GM12878 (cell line): Measurements from ENCODE around the gene TMEM272. TPM values are rescaled to one million over a fixed set of nuclear protein-coding genes. Genes with fewer than 3 reads are reported as not detected.

Source experiments
- ATAC-seq: fragments of 200-7000 bp; cut with Tn5 transposase; 3 replicates; pipeline ENCODE4 v1.9.1; 2020; ENCODE audit warnings: mild to moderate bottlenecking, moderate library complexity
- BruUV-seq: library from RNA; stranded (reverse); fragments of 400-500 nt; replicated peaks from 2 replicates; lab custom pipeline; 2021; lab: Mats Ljungman, UMichigan
- CTCF ChIA-PET: fragments of 300-600 bp; sonication (Branson Sonifier 250); formaldehyde crosslinking; extraction: SDS; loops from one replicate; lab custom pipeline; 2021; ENCODE audit warnings: inconsistent platforms; lab: Yijun Ruan, JAX
- POLR2A ChIA-PET: fragments of 350-600 bp; formaldehyde crosslinking; extraction: SDS; loops from one replicate; lab custom pipeline; 2021; ENCODE audit warnings: inconsistent platforms; lab: Charles Lee
- RAD21 ChIA-PET: fragments of 300-600 bp; sonication (Branson Sonifier 250); formaldehyde crosslinking; loops from one replicate; lab custom pipeline; 2023; ENCODE audit warnings: antibody characterized with exemption; ENCODE audit not compliant: unreplicated experiment; lab: Charles Lee
- SMC1A ChIA-PET: fragments of 300-600 bp; sonication (Branson Sonifier 250); formaldehyde crosslinking; loops from one replicate; lab custom pipeline; 2023; ENCODE audit not compliant: unreplicated experiment, uncharacterized antibody; lab: Charles Lee
- DNase-seq: peaks from one replicate; pipeline ENCODE4 v3.0.0-alpha.2; 2011; ENCODE audit warnings: low read depth, low spot score
- FAIRE-seq: peaks from 3 replicates; lab custom pipeline; 2011; peaks lifted over from hg19 to GRCh38; lab: Jason Lieb, UNC
- H2AFZ ChIP-seq: 2 replicates; pipeline ENCODE4 v1.6.0; 2011; ENCODE audit warnings: low read depth, low read length, control low read depth; ENCODE audit not compliant: control insufficient read depth
- H3K27ac ChIP-seq: 2 replicates; pipeline ENCODE4 v1.5.1; 2011; ENCODE audit warnings: control low read depth; ENCODE audit not compliant: control insufficient read depth, insufficient read depth
- H3K27me3 ChIP-seq, 2 experiments: replicated peaks in 1 of 2; 2 replicates each; pipeline versions ENCODE4 v1.6.0 to v1.6.1; 2011; ENCODE audit warnings: low read length in 1 of 2; ENCODE audit not compliant: control insufficient read depth in 2 of 2, insufficient read depth in 2 of 2
- H3K36me3 ChIP-seq, 2 experiments: 2 replicates each; pipeline ENCODE4 v1.5.1; 2011; ENCODE audit warnings: low read length in 1 of 2; ENCODE audit not compliant: control insufficient read depth in 2 of 2, insufficient read depth in 2 of 2
- H3K4me1 ChIP-seq: 2 replicates; pipeline ENCODE4 v1.6.1; 2011; ENCODE audit warnings: mild to moderate bottlenecking, low read length, moderate library complexity, mixed read lengths; ENCODE audit not compliant: control insufficient read depth, insufficient read depth
- H3K4me2 ChIP-seq: 2 replicates; pipeline ENCODE4 v1.6.0; 2011; ENCODE audit warnings: control low read depth; ENCODE audit not compliant: control insufficient read depth, insufficient read depth
- H3K4me3 ChIP-seq: fragments of 200-600 bp; sonication (generic); 2 replicates; pipeline ENCODE4 v1.5.1; 2016
- H3K79me2 ChIP-seq: 2 replicates; pipeline ENCODE4 v1.6.0; 2011; ENCODE audit warnings: low read length; ENCODE audit not compliant: control insufficient read depth, insufficient read depth
- H3K9ac ChIP-seq: 2 replicates; pipeline ENCODE4 v1.8.0; 2011; ENCODE audit warnings: low read length, control low read depth, mixed read lengths; ENCODE audit not compliant: control insufficient read depth, insufficient read depth
- H3K9me3 ChIP-seq: replicated peaks from 3 replicates; pipeline ENCODE4 v1.5.1; 2011; ENCODE audit warnings: mild to moderate bottlenecking, low read length; ENCODE audit not compliant: control insufficient read depth, insufficient read depth
- H4K20me1 ChIP-seq: 2 replicates; pipeline ENCODE4 v1.6.0; 2011; ENCODE audit not compliant: control insufficient read depth, insufficient read depth
- FOS ChIP-seq: IDR thresholded peaks from 3 replicates; pipeline ENCODE4 v1.6.1; 2011; ENCODE audit warnings: borderline replicate concordance; ENCODE audit not compliant: insufficient read length; ENCODE audit errors: extremely low read depth
- IKZF2 ChIP-seq, 2 experiments: fragments of 450-650 bp; IDR thresholded peaks; 2 replicates each; pipeline ENCODE4 v1.6.1; 2017; ENCODE audit warnings: mild to moderate bottlenecking in 2 of 2, moderate library complexity in 2 of 2
- SREBF2 ChIP-seq: IDR thresholded peaks from 2 replicates; pipeline ENCODE4 v1.6.1; 2012; ENCODE audit warnings: mild to moderate bottlenecking, low read length
- TAF1 ChIP-seq: IDR thresholded peaks from 2 replicates; pipeline ENCODE4 v1.6.1; 2011; ENCODE audit warnings: mild to moderate bottlenecking, low read depth, low read length, borderline replicate concordance
- WGBS: methylation state at CpG from one replicate; pipeline ENCODE4 v1.1.6; 2016; ENCODE audit warnings: low lambda C conversion rate; ENCODE audit not compliant: insufficient replicate concordance, insufficient coverage; ENCODE audit errors: missing lambda C conversion rate; 5-methylcytosine and 5-hydroxymethylcytosine counted together
- in situ Hi-C: fragments of 300-500 bp; cut with MboI; formaldehyde crosslinking; loops from 9 replicates; pipeline ENCODE4 v1.14.3; 2018; ENCODE audit warnings: mixed read lengths
- intact Hi-C: fragments of 100-400 bp; cut with micrococcal nuclease; formaldehyde crosslinking; loops from one replicate; pipeline ENCODE4 v1.14.2; 2022; ENCODE audit not compliant: unreplicated experiment
- polyA plus RNA-seq, 11 experiments: library from polyadenylated mRNA; depleted of rRNA in 4 of 11; unstranded in 6 of 11; stranded (reverse) in 5 of 11; fragments of >200 nt; fragmentation: Nextera tagmentation in 4 of 11; fragmentation: Illumina TruSeq in 1 of 11; extraction: Ambion mirVana in 4 of 11; extraction: Trizol in 1 of 11; gene quantifications; 1 replicate in 1 of 11; 2 replicates in 10 of 11; pipeline versions ENCODE4 v1.2.1 to v1.2.3, GENCODE V29; 2011 to 2016; ENCODE audit warnings: inconsistent platforms in 2 of 11, missing spikeins in 2 of 11, low read depth in 1 of 11
- total RNA-seq, 4 experiments: library from RNA; depleted of rRNA in 3 of 4; stranded (reverse); fragments of >200 nt in 3 of 4; fragmentation: Illumina TruSeq in 1 of 4; extraction: Trizol in 1 of 4; gene quantifications; 2 replicates each; pipeline versions ENCODE4 v1.2.1 to v1.2.3, GENCODE V29; 2013 to 2021
- TF ChIP-seq, protein P1 (sequence below): fragments of 450-650 bp; IDR thresholded peaks from 2 replicates; pipeline ENCODE4 v1.6.1; 2018; ENCODE audit warnings: mild to moderate bottlenecking, low read depth, moderate library complexity; ENCODE audit not compliant: partially characterized antibody
- TF ChIP-seq, protein P2 (sequence below): fragments of 150-350 bp; IDR thresholded peaks from 2 replicates; pipeline ENCODE4 v1.6.1; 2016; ENCODE audit warnings: low read depth, low read length

The TMEM272 gene
- total and polyA plus RNA-seq, 10 of the 15 experiments (the other 5 are each of a cell fraction or from before 2014, with no cell fraction given): 0.01 to 0.04 TPM; not detected in 8

DNA sequence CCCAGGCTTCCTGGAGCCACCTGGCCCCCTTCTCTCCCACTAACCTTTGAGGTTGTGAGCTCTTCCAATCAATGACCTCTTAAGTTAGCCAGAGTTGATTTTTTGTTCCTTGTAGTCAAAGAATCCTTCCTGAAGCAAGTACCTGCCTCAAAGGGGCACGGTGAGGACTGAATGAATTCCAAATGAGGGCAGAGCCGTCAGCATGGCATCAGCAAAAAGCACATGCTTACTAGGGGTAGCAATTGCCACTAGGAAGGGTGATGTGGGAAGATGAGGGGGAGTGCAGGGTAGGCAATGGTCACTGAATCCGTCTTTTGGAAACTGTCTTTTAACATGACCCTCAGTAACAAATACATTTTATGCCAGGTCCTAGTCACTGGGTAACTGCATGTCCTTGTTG is 25.4 kb downstream of the TMEM272 start:
- POLR2A ChIA-PET: interaction anchor here (0.6 kb wide), 1 partner anchor 20 kb away, joined by 3 read pairs; no protein-coding TSS in a partner anchor
- SMC1A ChIA-PET: interaction anchor here (0.7 to 4.9 kb wide), 6 partner anchors 10 to 304 kb away, joined by 3 to 36 read pairs (median 6); no protein-coding TSS in a partner anchor
- Histone ChIP-seq H2AFZ (no peak overlapping the region; the same call in 1 of the 2 replicates), H3K9me3 (no peaks in the 10 kb centered on the region), H3K36me3 (no peaks in the 10 kb centered on the region), H3K79me2 (no peaks in the 10 kb centered on the region), H3K27me3 (no peaks in the 10 kb centered on the region), H3K27ac (no peak overlapping the region; the same call in 1 of the 2 replicates), H3K4me1 (peaks cover 28% of the 10 kb centered on the region), H3K4me3 (no peak overlapping the region), H4K20me1 (no peaks in the 10 kb centered on the region), H3K9ac (no peak overlapping the region), H3K4me2 (peak overlapping the region; percentile 52; the same call in 1 of the 2 replicates)
- intact Hi-C loops: loop anchor here (5.0 to 10.0 kb wide), 3 partner anchors 138 to 635 kb away; partner anchors contain the start of genes CKAP2 and VPS36
- 63% methylated on average over 3 of the region's 3 CpGs for WGBS
- ATAC-seq (no peak), DNase-seq (no peak), FAIRE-seq (no peak)
- no TSS peak for BruUV-seq
- in situ Hi-C loops: no loop called here
- CTCF ChIA-PET: interaction anchor here (0.7 to 6.3 kb wide), 8 partner anchors 9 to 308 kb away, joined by 3 to 44 read pairs (median 4); partner anchors contain the start of gene TMEM272
- TF ChIP-seq, protein P1, sequence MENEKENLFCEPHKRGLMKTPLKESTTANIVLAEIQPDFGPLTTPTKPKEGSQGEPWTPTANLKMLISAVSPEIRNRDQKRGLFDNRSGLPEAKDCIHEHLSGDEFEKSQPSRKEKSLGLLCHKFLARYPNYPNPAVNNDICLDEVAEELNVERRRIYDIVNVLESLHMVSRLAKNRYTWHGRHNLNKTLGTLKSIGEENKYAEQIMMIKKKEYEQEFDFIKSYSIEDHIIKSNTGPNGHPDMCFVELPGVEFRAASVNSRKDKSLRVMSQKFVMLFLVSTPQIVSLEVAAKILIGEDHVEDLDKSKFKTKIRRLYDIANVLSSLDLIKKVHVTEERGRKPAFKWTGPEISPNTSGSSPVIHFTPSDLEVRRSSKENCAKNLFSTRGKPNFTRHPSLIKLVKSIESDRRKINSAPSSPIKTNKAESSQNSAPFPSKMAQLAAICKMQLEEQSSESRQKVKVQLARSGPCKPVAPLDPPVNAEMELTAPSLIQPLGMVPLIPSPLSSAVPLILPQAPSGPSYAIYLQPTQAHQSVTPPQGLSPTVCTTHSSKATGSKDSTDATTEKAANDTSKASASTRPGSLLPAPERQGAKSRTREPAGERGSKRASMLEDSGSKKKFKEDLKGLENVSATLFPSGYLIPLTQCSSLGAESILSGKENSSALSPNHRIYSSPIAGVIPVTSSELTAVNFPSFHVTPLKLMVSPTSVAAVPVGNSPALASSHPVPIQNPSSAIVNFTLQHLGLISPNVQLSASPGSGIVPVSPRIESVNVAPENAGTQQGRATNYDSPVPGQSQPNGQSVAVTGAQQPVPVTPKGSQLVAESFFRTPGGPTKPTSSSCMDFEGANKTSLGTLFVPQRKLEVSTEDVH: no peak
- TF ChIP-seq TAF1 (no peak), IKZF2 (IDR thresholded peaks at IDR 0.05) (peak in 1 of 2 experiments; percentile 9; a peak in 1 of 4 replicates), FOS (no peak), SREBF2 (no peak)
- TF ChIP-seq, protein P2, sequence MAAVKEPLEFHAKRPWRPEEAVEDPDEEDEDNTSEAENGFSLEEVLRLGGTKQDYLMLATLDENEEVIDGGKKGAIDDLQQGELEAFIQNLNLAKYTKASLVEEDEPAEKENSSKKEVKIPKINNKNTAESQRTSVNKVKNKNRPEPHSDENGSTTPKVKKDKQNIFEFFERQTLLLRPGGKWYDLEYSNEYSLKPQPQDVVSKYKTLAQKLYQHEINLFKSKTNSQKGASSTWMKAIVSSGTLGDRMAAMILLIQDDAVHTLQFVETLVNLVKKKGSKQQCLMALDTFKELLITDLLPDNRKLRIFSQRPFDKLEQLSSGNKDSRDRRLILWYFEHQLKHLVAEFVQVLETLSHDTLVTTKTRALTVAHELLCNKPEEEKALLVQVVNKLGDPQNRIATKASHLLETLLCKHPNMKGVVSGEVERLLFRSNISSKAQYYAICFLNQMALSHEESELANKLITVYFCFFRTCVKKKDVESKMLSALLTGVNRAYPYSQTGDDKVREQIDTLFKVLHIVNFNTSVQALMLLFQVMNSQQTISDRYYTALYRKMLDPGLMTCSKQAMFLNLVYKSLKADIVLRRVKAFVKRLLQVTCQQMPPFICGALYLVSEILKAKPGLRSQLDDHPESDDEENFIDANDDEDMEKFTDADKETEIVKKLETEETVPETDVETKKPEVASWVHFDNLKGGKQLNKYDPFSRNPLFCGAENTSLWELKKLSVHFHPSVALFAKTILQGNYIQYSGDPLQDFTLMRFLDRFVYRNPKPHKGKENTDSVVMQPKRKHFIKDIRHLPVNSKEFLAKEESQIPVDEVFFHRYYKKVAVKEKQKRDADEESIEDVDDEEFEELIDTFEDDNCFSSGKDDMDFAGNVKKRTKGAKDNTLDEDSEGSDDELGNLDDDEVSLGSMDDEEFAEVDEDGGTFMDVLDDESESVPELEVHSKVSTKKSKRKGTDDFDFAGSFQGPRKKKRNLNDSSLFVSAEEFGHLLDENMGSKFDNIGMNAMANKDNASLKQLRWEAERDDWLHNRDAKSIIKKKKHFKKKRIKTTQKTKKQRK: no peak
- RAD21 ChIA-PET: interaction anchor here (0.7 to 1.9 kb wide), 4 partner anchors 9 to 366 kb away, joined by 3 to 7 read pairs (median 4); partner anchors contain the start of gene INTS6
